ENCODE data around the gene RBL2. TPM values are rescaled to one million over a fixed set of nuclear protein-coding genes. Genes with fewer than 3 reads are reported as not detected.

The RBL2 gene
- total and polyA plus RNA-seq, 2 of the 13 experiments (the other 11 are each of a cell fraction or from before 2014, with no cell fraction given) = 41.2 to 60.9 TPM

DNA sequence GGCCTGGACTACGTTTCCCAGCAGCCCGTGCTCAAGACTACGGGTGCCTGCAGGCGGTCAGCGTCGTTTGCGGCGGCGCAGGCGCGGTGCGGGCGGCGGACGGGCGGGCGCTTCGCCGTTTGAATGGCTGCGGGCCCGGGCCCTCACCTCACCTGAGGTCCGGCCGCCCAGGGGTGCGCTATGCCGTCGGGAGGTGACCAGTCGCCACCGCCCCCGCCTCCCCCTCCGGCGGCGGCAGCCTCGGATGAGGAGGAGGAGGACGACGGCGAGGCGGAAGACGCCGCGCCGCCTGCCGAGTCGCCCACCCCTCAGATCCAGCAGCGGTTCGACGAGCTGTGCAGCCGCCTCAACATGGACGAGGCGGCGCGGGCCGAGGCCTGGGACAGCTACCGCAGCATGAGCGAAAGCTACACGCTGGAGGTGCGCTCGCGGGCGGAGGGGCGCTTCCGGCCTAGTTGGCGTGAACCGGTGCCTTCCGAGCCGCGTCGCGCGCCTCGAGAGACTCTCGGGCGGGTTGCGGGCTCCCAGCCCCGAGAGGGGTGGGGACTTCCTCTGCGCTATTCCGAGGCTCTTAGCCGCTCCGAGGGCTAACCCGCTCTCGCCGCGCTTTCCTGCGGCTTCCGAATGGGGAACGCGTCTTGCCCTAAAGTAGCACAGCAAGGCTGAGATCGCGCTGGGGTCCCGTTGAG, at the start of gene RBL2 (continued):
- TF ChIP-seq, protein P1, sequence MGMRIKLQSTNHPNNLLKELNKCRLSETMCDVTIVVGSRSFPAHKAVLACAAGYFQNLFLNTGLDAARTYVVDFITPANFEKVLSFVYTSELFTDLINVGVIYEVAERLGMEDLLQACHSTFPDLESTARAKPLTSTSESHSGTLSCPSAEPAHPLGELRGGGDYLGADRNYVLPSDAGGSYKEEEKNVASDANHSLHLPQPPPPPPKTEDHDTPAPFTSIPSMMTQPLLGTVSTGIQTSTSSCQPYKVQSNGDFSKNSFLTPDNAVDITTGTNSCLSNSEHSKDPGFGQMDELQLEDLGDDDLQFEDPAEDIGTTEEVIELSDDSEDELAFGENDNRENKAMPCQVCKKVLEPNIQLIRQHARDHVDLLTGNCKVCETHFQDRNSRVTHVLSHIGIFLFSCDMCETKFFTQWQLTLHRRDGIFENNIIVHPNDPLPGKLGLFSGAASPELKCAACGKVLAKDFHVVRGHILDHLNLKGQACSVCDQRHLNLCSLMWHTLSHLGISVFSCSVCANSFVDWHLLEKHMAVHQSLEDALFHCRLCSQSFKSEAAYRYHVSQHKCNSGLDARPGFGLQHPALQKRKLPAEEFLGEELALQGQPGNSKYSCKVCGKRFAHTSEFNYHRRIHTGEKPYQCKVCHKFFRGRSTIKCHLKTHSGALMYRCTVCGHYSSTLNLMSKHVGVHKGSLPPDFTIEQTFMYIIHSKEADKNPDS (CRISPR knock-in tag; IDR thresholded peaks at IDR 0.05) = peak; percentile 73; the same call in 1 of the 2 replicates
- TF ChIP-seq ZNF782 (CRISPR knock-in tag; IDR thresholded peaks at IDR 0.05; ENCODE audit: borderline replicate concordance) (peak; percentile 84; the same call in 1 of the 2 replicates), CCAR2 (optimal IDR thresholded peaks at IDR 0.05; ENCODE audit: low read depth, low read length) (no peak), ZNF652 (CRISPR knock-in tag; IDR thresholded peaks at IDR 0.05; ENCODE audit: borderline replicate concordance, low read depth) (no peak), PLRG1 (conservative IDR thresholded peaks at IDR 0.05) (no peak), ISX (CRISPR knock-in tag; conservative IDR thresholded peaks at IDR 0.05) (peak; percentile 52; the same call in 1 of the 2 replicates), KDM5A (IDR thresholded peaks at IDR 0.05; ENCODE audit: borderline replicate concordance, low read length) (0 out of 2 replicates have a peak, but pooled peaks have one; percentile 36), MED1 (CRISPR knock-in tag; IDR thresholded peaks at IDR 0.05) (peak; percentile 47; the same call in 1 of the 2 replicates), SALL2 (CRISPR knock-in tag; IDR thresholded peaks at IDR 0.05) (peak; percentile 92; the same call in 1 of the 2 replicates), CC2D1A (CRISPR knock-in tag; IDR thresholded peaks at IDR 0.05) (no peak), ZKSCAN5 (CRISPR knock-in tag; IDR thresholded peaks at IDR 0.05) (0 out of 2 replicates have a peak, but pooled peaks have one; percentile 43), MED13 (CRISPR knock-in tag; IDR thresholded peaks at IDR 0.05) (peak; percentile 77; the same call in 1 of the 2 replicates), ZNF563 (CRISPR knock-in tag; IDR thresholded peaks at IDR 0.05) (peak; percentile 83), MZF1 (CRISPR knock-in tag; IDR thresholded peaks at IDR 0.05; ENCODE audit: borderline replicate concordance) (peak; percentile 61; the same call in 1 of the 2 replicates), SETDB1 (CRISPR knock-in tag; IDR thresholded peaks at IDR 0.05; ENCODE audit: borderline replicate concordance) (no peak), MIER2 (CRISPR knock-in tag; IDR thresholded peaks at IDR 0.05) (no peak)
- TF ChIP-seq, protein P2, sequence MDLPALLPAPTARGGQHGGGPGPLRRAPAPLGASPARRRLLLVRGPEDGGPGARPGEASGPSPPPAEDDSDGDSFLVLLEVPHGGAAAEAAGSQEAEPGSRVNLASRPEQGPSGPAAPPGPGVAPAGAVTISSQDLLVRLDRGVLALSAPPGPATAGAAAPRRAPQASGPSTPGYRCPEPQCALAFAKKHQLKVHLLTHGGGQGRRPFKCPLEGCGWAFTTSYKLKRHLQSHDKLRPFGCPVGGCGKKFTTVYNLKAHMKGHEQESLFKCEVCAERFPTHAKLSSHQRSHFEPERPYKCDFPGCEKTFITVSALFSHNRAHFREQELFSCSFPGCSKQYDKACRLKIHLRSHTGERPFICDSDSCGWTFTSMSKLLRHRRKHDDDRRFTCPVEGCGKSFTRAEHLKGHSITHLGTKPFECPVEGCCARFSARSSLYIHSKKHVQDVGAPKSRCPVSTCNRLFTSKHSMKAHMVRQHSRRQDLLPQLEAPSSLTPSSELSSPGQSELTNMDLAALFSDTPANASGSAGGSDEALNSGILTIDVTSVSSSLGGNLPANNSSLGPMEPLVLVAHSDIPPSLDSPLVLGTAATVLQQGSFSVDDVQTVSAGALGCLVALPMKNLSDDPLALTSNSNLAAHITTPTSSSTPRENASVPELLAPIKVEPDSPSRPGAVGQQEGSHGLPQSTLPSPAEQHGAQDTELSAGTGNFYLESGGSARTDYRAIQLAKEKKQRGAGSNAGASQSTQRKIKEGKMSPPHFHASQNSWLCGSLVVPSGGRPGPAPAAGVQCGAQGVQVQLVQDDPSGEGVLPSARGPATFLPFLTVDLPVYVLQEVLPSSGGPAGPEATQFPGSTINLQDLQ (CRISPR knock-in tag; IDR thresholded peaks at IDR 0.05) = peak; percentile 59; the same call in 1 of the 2 replicates
- TF ChIP-seq, protein P3, sequence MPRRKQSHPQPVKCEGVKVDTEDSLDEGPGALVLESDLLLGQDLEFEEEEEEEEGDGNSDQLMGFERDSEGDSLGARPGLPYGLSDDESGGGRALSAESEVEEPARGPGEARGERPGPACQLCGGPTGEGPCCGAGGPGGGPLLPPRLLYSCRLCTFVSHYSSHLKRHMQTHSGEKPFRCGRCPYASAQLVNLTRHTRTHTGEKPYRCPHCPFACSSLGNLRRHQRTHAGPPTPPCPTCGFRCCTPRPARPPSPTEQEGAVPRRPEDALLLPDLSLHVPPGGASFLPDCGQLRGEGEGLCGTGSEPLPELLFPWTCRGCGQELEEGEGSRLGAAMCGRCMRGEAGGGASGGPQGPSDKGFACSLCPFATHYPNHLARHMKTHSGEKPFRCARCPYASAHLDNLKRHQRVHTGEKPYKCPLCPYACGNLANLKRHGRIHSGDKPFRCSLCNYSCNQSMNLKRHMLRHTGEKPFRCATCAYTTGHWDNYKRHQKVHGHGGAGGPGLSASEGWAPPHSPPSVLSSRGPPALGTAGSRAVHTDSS (CRISPR knock-in tag; conservative IDR thresholded peaks at IDR 0.05) = no peak
- TF ChIP-seq, protein P4, sequence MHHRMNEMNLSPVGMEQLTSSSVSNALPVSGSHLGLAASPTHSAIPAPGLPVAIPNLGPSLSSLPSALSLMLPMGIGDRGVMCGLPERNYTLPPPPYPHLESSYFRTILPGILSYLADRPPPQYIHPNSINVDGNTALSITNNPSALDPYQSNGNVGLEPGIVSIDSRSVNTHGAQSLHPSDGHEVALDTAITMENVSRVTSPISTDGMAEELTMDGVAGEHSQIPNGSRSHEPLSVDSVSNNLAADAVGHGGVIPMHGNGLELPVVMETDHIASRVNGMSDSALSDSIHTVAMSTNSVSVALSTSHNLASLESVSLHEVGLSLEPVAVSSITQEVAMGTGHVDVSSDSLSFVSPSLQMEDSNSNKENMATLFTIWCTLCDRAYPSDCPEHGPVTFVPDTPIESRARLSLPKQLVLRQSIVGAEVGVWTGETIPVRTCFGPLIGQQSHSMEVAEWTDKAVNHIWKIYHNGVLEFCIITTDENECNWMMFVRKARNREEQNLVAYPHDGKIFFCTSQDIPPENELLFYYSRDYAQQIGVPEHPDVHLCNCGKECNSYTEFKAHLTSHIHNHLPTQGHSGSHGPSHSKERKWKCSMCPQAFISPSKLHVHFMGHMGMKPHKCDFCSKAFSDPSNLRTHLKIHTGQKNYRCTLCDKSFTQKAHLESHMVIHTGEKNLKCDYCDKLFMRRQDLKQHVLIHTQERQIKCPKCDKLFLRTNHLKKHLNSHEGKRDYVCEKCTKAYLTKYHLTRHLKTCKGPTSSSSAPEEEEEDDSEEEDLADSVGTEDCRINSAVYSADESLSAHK (CRISPR knock-in tag; IDR thresholded peaks at IDR 0.05; ENCODE audit: borderline replicate concordance) = no peak

Measured in HepG2 (cell line).